HepG2 (cell line): Measurements from ENCODE around the gene DOCK11. TPM values are rescaled to one million over a fixed set of nuclear protein-coding genes. Genes with fewer than 3 reads are reported as not detected.

Experiments used
- ATAC-seq: fragments of 200-7000 bp; cut with Tn5 transposase; 3 replicates; pipeline ENCODE4 v1.9.1; 2020; ENCODE audit warnings: mild to moderate bottlenecking, moderate library complexity
- BruUV-seq: library from RNA; stranded (reverse); fragments of 400-500 nt; replicated peaks from 2 replicates; lab custom pipeline; 2021; lab: Mats Ljungman, UMichigan
- CTCF ChIA-PET: fragments of 300-600 bp; formaldehyde crosslinking; extraction: SDS; loops from one replicate; lab custom pipeline; 2021; ENCODE audit warnings: low total read pairs, inconsistent platforms, low intra/inter-chr PET ratio; lab: Yijun Ruan, JAX
- POLR2A ChIA-PET: fragments of 350-600 bp; sonication (Branson Sonifier 250); formaldehyde crosslinking; loops from one replicate; lab custom pipeline; 2020; ENCODE audit warnings: antibody characterized with exemption, inconsistent platforms; lab: Yijun Ruan, JAX
- DNase-seq: peaks from one replicate; pipeline ENCODE4 v3.0.0-alpha.2; 2015; ENCODE audit warnings: low spot score
- FAIRE-seq: peaks from 3 replicates; lab custom pipeline; 2011; peaks lifted over from hg19 to GRCh38; lab: Jason Lieb, UNC
- H2AFZ ChIP-seq: one replicate; pipeline ENCODE4 v1.6.1; 2011; ENCODE audit warnings: low read length, inconsistent platforms
- H3K27ac ChIP-seq: fragments of 300-600 bp; 3 replicates; pipeline ENCODE4 v1.8.0; 2011; ENCODE audit warnings: mixed run types, mild to moderate bottlenecking, mixed read lengths, low read length, inconsistent platforms; ENCODE audit not compliant: insufficient read depth; ENCODE audit errors: extremely low read length
- H3K27me3 ChIP-seq, 2 experiments: fragments of 200-600 bp in 1 of 2; 2 replicates in 1 of 2; 3 replicates in 1 of 2; pipeline versions ENCODE4 v1.6.0 to v1.8.0; 2011; ENCODE audit warnings: low read length in 2 of 2, mild to moderate bottlenecking in 2 of 2, moderate library complexity in 2 of 2, inconsistent platforms in 1 of 2; ENCODE audit not compliant: insufficient read depth in 2 of 2, control insufficient read depth in 1 of 2
- H3K36me3 ChIP-seq, 2 experiments: fragments of 200-600 bp in 1 of 2; replicated peaks in 1 of 2; 2 replicates in 1 of 2; 3 replicates in 1 of 2; pipeline versions ENCODE4 v1.5.1 to v1.8.0; 2011; ENCODE audit warnings: low read length in 2 of 2, inconsistent platforms in 1 of 2; ENCODE audit not compliant: insufficient read depth in 2 of 2, control insufficient read depth in 1 of 2
- H3K4me1 ChIP-seq: 2 replicates; pipeline ENCODE4 v1.5.1; 2012; ENCODE audit warnings: low read length, inconsistent platforms; ENCODE audit not compliant: insufficient read depth
- H3K4me2 ChIP-seq: 2 replicates; pipeline ENCODE4 v1.6.0; 2011; ENCODE audit warnings: low read depth, low read length, inconsistent platforms
- H3K4me3 ChIP-seq, 3 experiments: fragments of 200-600 bp in 1 of 3; sonication (generic), shearing (Covaris generic) in 1 of 3; replicated peaks in 1 of 3; 2 replicates each; pipeline ENCODE4 v1.5.1; 2011 to 2016; ENCODE audit warnings: low read length in 3 of 3, inconsistent platforms in 2 of 3, low read depth in 2 of 3, mild to moderate bottlenecking in 2 of 3, control low read depth in 1 of 3, mixed read lengths in 1 of 3; ENCODE audit not compliant: insufficient read depth in 1 of 3
- H3K79me2 ChIP-seq: one replicate; pipeline ENCODE4 v1.6.1; 2011; ENCODE audit warnings: low read length, inconsistent platforms; ENCODE audit not compliant: insufficient read depth
- H3K9ac ChIP-seq: 2 replicates; pipeline ENCODE4 v1.6.0; 2011; ENCODE audit warnings: mild to moderate bottlenecking, low read depth, low read length, inconsistent platforms; ENCODE audit not compliant: insufficient read depth
- H3K9me3 ChIP-seq: 2 replicates; pipeline ENCODE4 v1.5.1; 2012; ENCODE audit warnings: mild to moderate bottlenecking, low read length
- H4K20me1 ChIP-seq: 2 replicates; pipeline ENCODE4 v1.6.0; 2011; ENCODE audit warnings: inconsistent platforms, mild to moderate bottlenecking, low read length, moderate library complexity; ENCODE audit not compliant: insufficient read depth
- PBX2 ChIP-seq: IDR thresholded peaks from 2 replicates; pipeline ENCODE4 v1.6.1; 2016; ENCODE audit warnings: control low read depth
- PHF5A ChIP-seq: IDR thresholded peaks from one replicate; pipeline ENCODE4 v1.6.1; 2018; ENCODE audit warnings: low read depth, missing genetic modification reagents; ENCODE audit not compliant: unreplicated experiment
- TP53 ChIP-seq: sonication (generic); formaldehyde crosslinking; conservative IDR thresholded peaks from 2 replicates; pipeline ENCODE4 v1.4.0; 2020; ENCODE audit warnings: missing genetic modification reagents
- XBP1 ChIP-seq: sonication (generic); formaldehyde crosslinking; IDR thresholded peaks from 2 replicates; pipeline ENCODE4 v1.5.0; 2020; ENCODE audit warnings: missing genetic modification reagents
- ZNF407 ChIP-seq: sonication (generic); formaldehyde crosslinking; IDR thresholded peaks from one replicate; pipeline ENCODE4 v1.5.1; 2020; ENCODE audit warnings: mild to moderate bottlenecking, missing genetic modification reagents; ENCODE audit errors: not compliant biosample characterization
- ZNF556 ChIP-seq: sonication (generic); formaldehyde crosslinking; IDR thresholded peaks from 2 replicates; pipeline ENCODE4 v1.4.0; 2020; ENCODE audit warnings: mild to moderate bottlenecking, missing genetic modification reagents, borderline replicate concordance
- ZNF749 ChIP-seq: sonication (generic); formaldehyde crosslinking; IDR thresholded peaks from 2 replicates; pipeline ENCODE4 v1.8.0; 2022; ENCODE audit warnings: mild to moderate bottlenecking, missing genetic modification reagents, moderate library complexity, borderline replicate concordance
- ZNF841 ChIP-seq: sonication (generic); formaldehyde crosslinking; IDR thresholded peaks from 2 replicates; pipeline ENCODE4 v1.8.1; 2023; ENCODE audit warnings: missing genetic modification reagents, borderline replicate concordance
- ZSCAN22 ChIP-seq: sonication (generic); formaldehyde crosslinking; IDR thresholded peaks from 2 replicates; pipeline ENCODE4 v1.4.0; 2020; ENCODE audit warnings: mild to moderate bottlenecking, missing genetic modification reagents
- WGBS: methylation state at CpG from one replicate; pipeline ENCODE4 v1.1.6; 2017; ENCODE audit warnings: low lambda C conversion rate; 5-methylcytosine and 5-hydroxymethylcytosine counted together
- in situ Hi-C: cut with HindIII; loops from 2 replicates; pipeline ENCODE4 v1.10.0; 2017; ENCODE audit warnings: low pct_unique_long_range_greater_than_20kb; ENCODE audit not compliant: extremely low pct_ligation_motif_present
- intact Hi-C: fragments of 100-400 bp; cut with micrococcal nuclease; formaldehyde crosslinking; loops from one replicate; pipeline ENCODE4 v1.10.0; 2022; ENCODE audit not compliant: unreplicated experiment
- polyA plus RNA-seq, 8 experiments: library from polyadenylated mRNA; depleted of rRNA in 3 of 8; stranded (reverse) in 7 of 8; unstranded in 1 of 8; fragments of >200 nt; fragmentation: Illumina TruSeq in 4 of 8; extraction: Trizol in 4 of 8; gene quantifications; 2 replicates each; pipeline versions ENCODE4 v1.2.1 to v1.2.3, GENCODE V29; 2011 to 2016; ENCODE audit warnings: low read depth in 4 of 8, missing spikeins in 1 of 8, mixed read lengths in 1 of 8; ENCODE audit not compliant: insufficient read depth in 1 of 8
- total RNA-seq, 5 experiments: library from RNA; depleted of rRNA; stranded (reverse); fragments of >200 nt; fragmentation: Illumina TruSeq; extraction: Trizol; gene quantifications; 2 replicates each; pipeline ENCODE4 v1.2.3, GENCODE V29; 2016; ENCODE audit warnings: low read depth in 1 of 5

Gene DOCK11
- total and polyA plus RNA-seq, 2 of the 13 experiments (the other 11 are each of a cell fraction or from before 2014, with no cell fraction given), result 0.02 to 0.12 TPM

DNA sequence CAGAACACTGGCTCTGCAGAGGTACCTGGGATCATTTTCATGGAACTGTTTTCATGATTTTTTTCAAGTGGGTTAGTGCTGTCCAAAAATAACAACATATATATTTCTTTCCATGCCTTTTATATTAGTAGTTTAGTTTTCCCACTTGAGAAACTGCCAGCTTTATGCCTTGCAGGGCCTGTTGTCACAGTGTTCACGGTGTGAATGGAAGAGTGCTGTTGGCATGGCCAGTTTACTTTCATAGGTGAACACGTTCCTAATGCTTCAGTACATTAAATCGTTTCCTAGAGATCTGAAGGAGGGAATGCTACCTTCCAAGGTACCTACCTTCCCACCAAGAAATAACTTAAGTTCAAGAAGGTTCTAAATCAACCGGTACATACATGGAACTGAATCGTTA lies 12.6 kb downstream of the DOCK11 start:
- FAIRE-seq (no peak), DNase-seq (no peak), ATAC-seq (no peak)
- ChIA-PET CTCF (no interaction called here), POLR2A (no interaction called here)
- Histone ChIP-seq H4K20me1 (no peaks in the 10 kb centered on the region), H3K79me2 (no peaks in the 10 kb centered on the region), H3K9ac (no peak overlapping the region), H2AFZ (no peak overlapping the region), H3K4me1 (no peaks in the 10 kb centered on the region)
- WGBS, result 86% methylated on average over 1 of the region's 5 CpGs
- no peak for TF ChIP-seq ZNF407
- TF ChIP-seq TP53 (CRISPR knock-in tag), result no peak
- no peak for TF ChIP-seq ZNF556 (CRISPR knock-in tag)
- no peak for TF ChIP-seq PBX2 (CRISPR knock-in tag)
- TF ChIP-seq ZNF749 (CRISPR knock-in tag), result no peak
- TF ChIP-seq ZNF841, result no peak
- TF ChIP-seq ZSCAN22 (CRISPR knock-in tag), result no peak
- TF ChIP-seq PHF5A, result no peak
- TF ChIP-seq XBP1, result no peak
- TF ChIP-seq, all 625 proteins: peak for 0
- in situ Hi-C loops, result no loop called here
- H3K27ac ChIP-seq, result no peak overlapping the region
- H3K4me3 ChIP-seq, result no peak overlapping the region
- no peaks in the 10 kb centered on the region for H3K9me3 ChIP-seq
- no peaks in the 10 kb centered on the region for H3K27me3 ChIP-seq
- no peak overlapping the region for H3K4me2 ChIP-seq
- intact Hi-C loops, result no loop called here
- no TSS peak for BruUV-seq
- no peaks in the 10 kb centered on the region for H3K36me3 ChIP-seq
